Stimulated activated CD4-positive, alpha-beta T cell treated with anti-CD3 and anti-CD28 coated beads, Interleukin-15, amount 100 ng/mL, for 48 hours (primary cell): Measurements from ENCODE around the gene LOXL1.

Experiments used
- DNase-seq, 2 donors: peaks; one replicate each; pipeline ENCODE4 v3.0.0-alpha.2; 2020; ENCODE audit warnings: low read depth in 2 of 2

The LOXL1 gene

DNA sequence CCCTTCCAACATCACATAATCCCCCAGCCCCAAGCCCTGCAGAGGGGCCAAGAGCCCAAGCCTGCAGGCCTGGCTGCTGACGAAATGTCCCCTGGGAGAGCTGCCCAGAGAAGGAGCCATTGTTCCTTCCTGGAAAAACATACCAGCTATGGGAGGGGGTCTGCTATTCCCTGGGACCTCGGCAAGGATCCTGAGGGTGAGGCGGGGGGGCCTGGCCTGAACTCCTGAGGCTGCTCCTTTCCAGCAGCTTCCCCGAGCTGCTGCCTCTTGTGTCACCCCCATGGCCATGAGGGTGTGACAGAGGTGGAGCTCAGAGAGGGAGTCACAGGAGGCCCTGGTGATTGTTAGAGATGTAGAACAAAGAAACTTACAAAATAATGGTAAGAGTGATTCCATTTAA, 12.9 kb downstream of the LOXL1 start:
- DNase-seq, result no peak

DNA sequence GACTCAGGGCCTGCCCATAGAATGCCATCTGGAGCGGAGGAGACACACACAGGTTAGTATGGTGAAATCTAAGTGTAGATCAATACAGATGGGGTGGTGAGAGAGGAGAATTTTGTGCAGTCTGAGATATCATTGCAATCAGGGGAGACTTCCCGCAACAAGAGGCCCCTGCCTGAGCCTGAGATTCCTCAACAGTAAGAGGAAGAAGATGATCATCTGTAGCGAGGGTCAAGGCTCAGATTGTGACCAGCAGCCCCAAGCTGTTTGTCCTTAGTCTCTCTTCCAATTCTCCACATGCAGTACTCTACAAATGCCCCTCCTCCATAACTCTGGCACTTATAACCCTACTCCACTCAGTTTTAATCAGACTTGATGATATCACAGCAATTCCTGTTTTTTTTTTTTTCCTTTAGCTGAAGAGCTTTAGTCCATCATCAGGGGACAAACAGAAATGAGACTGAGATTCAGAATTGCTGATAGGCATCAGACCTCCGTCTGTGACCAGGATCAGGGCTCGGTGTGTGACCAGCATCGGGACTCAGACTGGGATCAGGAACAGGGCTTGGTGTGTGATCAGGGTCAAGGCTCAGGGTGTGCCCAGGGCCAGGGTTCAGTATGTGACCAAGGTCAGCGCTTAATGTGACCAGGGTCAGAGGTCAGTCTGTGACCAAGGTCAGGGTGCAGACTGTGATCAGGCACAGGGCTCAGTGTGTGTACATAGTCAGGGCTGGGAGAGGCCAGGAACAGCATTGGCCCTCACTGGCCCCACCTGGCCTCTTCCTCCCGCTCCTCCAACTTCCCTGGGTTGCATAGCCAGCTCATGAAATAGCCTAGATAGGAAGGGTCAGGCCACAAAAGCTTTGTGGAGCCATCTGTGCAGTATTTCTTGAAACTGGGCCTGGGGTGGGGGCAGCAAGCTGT, 14.1 kb downstream of the LOXL1 start:
- DNase-seq, result no peak

DNA sequence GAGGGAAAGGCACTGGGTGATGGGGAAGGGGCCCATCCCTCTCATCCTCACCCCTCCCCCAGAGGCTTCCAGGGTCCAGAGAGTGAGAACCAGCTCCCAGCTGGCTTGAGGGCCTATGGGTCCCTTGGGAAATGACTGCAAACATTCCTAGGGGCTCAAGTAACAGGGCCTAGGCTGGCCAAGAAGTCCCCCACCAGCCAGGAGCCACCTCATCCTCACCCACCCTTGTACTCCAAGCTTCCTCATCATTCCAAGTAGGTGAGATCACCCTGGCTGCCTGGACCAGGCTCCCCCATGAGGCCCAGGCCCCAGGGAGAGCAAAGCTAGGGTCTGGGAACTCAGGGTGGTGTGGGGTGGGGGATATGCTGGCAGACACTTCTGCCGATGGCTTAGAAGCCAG, 14.8 kb downstream of the LOXL1 start:
- no peak for DNase-seq

DNA sequence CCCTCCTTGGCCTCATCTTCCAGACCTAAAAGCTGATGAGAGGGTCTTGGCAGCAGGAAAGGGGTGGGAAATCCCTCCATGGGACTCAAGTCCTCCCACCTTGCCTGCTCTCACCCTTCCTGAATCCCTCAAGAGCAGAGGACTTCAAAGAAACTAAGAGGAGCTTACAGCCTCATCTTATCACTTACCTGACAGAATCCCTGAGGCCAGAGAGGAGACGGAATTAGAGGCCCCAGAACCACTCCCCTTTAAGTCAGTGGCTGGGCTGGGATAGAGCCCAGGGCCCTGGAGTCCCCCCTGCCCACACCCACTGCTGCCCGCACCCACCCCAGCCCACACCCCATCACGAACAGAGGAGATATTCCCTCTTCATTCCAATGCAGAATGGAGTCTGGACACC, 15.2 kb downstream of the LOXL1 start:
- DNase-seq, result no peak

DNA sequence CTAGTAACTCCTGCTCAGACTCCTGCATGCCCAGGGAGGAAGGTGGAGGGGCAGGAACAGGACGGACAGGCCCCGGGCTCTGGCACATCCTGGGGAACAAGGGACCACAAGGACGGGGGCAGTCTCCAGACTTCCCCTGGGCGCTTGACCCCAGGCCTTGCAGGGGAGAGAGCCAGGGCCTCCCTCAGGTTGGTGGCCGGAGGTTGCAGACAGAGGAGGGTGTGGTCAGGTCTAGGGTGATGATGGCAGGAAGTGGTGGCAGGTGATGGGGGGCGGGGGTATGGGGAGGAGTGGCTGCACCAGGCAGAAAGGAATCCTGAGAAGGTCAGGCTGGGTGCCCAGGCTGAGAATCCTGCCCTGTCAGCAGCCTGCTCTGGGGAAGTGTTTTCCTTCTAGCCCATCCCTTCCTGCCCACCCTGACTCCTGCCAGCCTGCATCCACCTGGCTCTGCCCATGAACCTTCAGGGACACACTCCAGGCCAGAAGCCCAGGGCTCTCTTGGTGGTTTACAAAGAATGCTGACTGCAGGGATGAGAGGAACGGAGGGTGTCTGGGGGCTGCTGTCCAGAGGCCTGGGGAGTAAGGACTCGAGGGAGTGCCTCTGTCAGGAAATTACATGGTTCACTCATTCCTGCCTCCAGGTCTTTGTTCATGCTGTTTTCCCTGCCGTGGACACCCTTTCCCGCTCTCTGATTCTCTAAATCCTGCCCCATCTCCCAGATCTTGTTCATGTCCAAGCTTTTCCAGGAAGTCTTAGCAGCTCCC, 15.8 kb downstream of the LOXL1 start:
- no peak for DNase-seq

DNA sequence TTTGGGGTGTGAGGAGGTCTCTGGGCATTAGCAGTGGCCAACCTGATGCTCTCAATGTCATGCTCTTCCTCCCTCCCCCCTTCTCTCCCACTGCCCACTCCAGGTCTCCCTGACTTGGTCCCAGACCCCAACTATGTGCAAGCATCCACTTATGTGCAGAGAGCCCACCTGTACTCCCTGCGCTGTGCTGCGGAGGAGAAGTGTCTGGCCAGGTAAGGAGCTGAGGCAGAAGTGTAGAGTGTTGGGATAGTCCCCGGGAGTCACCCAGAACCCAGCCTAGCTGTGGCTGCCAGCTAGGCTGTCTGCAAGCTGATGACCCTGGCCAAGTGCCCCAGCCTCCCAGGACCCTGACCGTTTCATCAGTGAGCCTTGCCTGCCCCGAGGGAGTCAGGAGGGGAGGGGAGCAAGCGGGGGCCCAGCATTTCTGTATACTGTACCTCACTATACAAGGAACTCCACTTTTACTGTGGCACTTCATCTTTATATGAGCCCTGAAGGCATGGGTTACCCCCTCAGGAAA, 16.5 kb downstream of the LOXL1 start:
- DNase-seq, result no peak

DNA sequence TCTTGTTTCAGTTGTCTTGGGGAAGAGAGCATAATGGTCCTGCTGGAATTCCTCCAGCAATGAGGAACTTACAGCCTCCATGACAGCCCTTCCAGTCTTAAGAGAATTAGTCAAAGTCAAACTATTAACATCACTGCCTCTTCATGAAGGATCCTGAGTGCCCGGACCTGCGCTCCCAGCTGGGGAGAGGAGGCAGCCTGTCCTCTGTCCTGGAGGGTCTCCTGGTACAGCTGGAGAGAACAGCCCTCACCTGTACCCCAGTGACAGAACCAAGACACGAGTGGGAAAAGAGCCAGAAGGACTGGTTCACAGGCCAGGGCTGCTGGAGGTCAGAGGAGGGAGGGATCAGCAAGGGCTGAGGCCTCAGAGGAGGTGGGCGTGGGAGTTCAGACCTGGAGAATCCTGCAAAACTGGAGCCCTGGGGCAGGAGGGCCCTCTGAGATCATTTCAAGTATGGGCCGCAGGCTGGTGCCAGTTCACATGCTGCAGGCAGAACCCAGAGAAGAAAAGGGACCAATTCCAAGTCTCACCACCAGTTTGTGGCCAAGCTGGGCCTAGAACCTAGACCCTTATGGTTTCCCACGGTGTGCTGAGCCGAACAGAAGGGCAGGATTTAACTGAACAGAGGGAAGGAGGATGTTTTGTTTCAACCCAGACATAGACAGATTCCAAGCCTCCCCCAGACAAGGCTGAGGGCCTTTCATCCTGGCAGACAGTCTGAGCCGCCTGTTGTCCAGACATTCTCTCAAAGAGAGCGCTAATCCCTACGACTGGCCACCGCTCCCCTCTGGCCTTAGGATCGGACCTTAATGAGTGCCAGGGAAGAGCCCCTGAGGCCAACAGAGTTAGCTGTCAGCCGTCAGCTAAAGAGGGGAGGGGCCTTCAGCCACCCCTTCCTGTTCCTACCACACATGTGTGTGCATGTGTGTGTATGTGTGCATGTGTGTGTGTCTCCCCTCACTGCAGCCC, 18.2 kb downstream of the LOXL1 start:
- DNase-seq, result no peak

DNA sequence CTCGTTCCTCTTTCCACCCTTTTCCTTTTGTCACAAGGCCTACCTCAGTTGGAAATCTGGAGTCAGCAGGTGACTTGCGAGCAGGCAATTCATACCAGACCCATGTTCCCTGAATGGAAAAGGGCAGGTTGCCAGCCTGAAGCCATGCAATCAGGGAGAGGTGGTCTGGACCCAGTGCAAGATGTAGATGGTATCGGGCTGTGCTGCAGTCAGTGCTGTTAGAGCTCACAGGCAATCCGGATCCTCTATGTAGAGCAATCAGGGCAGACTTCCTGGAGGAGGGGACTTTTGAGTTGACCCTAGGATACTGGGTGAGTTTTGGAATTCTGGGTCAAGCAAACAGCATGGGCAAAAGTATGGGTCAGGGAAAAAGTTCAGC, 18.9 kb downstream of the LOXL1 start:
- DNase-seq, result no peak

DNA sequence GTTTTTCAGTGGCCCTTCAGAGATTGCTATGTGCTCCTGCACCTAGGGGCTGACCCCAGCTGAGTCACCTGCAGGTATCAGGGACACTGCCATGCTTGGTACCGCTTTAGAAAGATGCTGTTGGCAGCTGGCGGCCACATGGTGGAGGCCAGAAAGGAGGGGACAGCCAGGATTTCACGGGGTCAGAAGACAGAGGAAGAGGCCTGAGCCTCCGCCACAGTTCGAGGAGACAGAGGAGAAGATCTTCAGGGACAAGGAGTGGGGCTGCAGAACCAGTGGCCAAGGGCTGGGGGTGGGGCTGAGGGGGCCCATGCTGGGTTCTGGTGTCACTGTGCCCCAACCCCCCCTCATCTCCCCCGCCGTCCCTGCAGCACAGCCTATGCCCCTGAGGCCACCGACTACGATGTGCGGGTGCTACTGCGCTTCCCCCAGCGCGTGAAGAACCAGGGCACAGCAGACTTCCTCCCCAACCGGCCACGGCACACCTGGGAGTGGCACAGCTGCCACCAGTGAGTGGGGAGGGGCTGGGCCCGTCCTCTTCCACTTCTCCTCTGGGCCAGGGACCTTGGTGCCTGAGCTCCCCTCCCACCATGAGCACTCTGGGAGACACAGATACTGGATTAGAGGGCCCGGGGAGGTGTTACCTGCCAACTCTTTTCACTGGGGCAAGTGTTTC, 19.9 kb downstream of the LOXL1 start:
- no peak for DNase-seq

DNA sequence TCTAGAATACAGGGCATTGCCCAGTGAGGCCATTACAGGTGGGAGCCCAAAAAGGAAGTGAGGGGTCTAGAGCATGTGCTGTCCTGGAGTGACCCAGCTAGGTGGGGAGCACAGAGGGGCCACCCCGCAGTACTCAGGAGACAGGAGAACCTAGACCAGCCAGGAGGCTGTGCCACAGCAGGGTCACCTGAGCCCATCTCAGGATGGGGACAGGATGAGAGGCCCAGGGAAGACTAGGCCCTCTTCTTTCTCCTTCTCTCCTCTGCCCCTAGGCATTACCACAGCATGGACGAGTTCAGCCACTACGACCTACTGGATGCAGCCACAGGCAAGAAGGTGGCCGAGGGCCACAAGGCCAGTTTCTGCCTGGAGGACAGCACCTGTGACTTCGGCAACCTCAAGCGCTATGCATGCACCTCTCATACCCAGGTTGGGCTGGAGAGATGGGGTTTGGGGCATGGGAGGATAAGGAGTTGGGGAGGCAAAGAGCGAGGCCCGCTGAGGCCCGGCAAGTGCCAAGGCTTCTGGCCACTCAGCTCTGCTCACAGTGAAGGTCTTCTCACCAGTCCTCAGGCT, 20.6 kb downstream of the LOXL1 start:
- no peak for DNase-seq

DNA sequence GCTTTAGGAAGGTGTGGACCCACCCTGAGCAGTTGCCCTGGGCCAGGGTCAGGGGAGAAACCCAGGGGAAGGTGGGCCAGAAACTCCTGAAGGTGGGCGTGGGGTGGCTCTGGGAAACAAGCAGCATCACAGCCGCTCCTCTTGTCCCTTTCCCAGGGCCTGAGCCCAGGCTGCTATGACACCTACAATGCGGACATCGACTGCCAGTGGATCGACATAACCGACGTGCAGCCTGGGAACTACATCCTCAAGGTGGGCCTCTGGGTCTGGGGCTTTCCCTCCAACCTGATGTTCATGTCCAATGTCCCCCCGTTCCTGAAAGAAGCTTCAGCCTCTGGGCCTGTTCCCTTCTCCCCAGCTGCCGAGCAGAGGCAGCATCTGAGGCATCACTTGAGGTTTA, 21.4 kb downstream of the LOXL1 start:
- no peak for DNase-seq

DNA sequence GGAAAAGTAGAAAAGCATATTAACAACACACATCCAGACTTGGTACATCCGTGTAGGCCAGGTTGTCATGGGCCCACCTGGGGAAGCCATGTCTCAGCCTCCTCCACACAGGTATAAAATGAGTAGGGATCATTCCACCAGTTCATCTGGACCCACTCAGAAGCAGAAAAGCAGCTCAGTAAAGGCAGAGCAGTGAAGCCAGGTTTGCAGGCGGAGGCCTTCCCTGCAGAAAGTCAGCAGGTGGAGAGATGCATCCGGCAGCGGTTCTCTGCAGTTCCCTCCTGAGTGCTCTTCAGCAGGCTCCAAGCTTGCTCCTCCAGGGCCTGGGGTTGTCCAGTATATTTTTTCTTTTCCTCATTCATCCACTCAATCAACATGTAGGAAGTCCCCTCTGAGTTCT, 22.1 kb downstream of the LOXL1 start:
- DNase-seq, result no peak

DNA sequence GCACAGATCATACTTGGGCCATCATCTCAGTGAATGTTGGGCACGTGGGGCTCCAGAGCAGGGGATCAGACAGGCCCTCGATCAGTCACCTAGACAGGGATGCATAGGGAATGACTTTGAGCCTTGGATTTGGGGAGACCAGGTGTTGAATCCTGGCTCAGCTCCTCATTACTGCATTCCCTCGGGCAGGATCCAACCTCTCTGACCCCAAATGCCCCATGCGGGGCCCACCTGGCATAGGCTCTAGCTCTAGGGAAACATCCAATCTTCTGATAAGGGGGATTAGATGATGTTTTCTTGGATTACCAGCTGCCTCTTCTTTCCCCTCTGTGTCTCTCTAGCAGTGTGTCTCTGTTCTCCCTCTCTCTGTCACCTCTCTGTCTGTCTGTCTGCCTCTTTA, 22.7 kb downstream of the LOXL1 start:
- DNase-seq, result no peak

DNA sequence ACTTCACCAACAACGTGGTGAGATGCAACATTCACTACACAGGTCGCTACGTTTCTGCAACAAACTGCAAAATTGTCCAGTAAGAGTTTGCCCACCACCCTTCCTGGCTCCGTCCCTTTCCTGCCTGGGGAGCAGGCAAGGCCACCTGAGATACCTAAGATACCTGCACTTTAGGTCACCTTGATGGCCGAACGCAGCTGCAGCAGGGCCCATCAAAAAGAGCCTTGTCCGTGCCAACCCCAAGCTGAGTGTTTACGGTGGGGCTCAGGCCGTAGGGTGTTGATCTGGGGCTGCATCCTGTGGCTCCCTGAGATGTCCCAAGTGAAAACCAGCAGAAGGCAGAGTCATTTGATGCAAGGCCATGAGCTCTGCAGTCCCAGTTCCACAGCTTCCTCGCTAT, 23.2 kb downstream of the LOXL1 start:
- DNase-seq, result no peak

DNA sequence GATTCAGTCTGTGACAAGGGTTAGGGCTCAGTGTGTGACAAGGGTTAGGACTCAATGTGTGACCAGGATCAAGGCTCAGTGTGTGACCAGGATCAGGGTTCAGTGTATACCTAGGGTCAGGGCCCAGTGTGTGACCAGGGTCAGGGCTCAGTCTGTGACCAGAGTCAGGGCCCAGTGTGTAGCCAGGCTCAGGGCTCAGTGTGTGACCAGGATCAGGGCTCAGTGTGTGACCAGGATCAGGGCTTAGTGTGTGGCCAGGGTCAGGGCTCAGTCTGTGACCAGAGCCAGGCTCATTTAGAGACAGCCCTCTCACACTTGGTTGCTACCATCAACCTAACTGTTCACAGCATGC, 24.2 kb downstream of the LOXL1 start:
- DNase-seq, result no peak

DNA sequence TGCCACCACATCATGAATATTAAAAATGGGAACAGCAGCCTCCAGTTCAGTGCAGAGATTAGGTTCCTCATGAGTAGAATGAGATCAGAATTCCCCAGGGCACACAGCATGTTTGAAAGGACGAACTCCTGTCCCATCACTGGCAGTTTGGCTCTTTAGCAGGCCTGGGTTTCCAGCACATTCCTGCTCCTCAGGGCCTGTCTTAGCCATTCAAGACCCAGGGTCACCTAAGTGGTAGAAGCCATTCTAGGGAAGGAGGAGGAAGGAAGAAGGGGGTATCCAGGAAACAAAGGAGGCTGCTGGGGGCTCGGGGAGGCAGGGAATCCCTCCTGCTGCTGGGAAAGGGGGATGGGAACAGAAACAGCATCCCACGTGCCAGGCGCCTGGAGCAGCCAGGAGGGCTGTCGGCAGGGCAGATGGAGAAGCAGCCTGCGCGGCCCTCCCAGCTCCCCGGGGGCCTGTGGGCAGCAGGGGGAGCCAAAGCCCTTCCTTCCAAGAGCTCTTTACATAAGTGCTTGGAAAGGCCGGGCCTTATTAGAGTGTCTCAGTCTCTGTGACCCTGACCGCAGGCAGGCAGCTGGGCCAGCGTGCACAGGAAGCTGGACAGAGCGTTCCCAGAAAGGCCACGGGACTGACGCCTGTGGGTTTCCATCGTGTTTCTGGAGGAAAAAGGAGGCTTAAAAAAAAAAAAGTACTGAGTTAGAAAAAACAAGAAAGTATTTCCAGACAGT, 24.7 kb downstream of the LOXL1 start:
- peak in 1 of 2 donors; percentile 54 for DNase-seq

DNA sequence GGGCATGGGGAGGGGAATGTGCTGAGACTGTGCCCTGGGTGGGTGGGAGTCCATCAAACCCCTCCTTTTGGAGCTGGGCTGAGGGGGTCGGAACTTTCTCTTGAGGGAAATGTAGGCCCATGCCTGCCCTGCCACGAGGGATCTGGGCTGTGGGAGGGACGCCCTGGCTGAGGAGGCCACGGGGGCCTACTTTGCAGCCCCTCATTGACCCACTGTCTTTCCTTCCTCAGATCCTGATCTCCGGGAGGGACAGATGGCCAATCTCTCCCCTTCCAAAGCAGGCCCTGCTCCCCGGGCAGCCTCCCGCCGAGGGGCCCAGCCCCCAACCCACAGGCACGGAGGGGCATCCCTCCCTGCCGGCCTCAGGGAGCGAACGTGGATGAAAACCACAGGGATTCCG, 25.3 kb downstream of the LOXL1 start:
- no peak for DNase-seq

DNA sequence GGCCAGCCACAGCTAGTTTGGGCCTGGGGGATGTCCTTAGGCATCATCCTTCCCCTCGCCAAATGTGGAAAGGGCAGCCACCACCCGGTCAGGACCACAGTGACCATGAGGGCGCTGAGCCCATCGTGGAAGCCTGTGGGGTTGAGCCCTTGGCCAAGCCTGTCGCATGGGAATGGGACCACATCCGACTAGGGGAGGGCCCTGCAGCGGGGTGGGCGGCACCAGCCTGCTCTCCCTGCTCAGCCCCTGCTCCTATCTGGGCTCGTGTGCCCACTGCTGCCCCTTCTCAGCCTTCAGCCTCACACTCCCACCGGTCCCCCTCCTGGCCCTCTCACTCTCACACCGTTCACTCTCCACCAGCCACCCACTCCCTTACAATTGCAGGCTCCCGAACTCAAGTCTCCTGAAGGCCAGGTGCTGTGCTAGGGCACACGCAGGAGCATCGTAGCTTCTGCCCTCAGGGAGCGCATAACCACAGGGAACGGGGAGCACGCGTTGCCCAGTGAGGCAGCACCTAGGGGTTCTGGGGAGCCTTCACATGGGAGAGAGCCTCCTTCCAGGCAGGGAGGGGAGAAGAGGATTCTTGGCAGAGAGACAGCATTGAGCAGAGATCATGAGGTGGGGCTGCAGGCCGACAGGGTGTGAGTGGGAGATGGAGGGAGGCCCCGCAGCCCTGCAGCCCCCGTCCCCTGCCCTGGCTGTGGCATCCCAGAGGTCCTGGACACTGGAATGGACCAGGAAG, 26.1 kb downstream of the LOXL1 start:
- no peak for DNase-seq

DNA sequence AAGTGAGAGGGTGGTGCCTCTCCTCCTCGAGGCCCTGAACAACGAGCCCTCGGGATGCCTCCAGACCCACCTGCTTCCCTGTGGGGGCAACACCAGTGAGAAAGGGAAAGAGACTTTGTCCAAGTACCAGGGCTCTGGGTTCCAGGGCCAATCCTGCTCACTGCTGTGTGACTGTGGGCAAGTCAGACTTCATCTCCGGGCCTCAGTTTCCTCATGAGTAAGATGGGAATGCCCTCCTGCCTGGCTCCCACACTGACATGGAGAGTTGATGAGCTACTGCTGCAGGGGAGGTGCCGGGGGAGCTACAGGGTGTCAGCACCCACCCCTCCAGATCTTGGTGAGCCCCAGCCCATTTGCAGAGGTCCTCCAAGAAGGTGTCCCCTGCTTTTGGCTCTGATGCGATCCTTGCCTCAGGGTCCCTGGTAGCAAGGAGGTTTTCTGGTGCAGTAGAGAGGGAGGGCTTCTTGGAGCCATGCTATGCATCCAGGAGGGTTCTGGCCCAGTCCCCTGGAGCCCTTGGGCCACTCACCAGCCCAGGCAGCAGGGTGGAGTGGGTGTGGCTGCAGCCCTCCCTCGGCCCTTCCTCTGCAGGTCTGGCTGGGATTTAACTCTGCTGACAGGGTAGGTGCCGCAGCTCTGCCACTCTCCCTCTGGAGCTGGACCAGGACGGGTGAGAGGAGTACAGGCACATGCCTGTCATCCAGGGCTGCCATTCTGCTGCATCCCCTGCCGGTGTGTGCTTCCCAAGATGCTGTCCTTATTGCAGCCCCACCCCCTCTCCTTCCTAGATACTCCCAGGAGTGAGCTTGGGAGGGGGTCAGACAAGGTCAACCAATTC, 26.9 kb downstream of the LOXL1 start:
- DNase-seq, result no peak
